Esophagus mucosa (tissue), 1 donor: ENCODE results near the gene FBXL5. TPM values are rescaled to one million over a fixed set of nuclear protein-coding genes. Genes with fewer than 3 reads are reported as not detected.

ENCODE experiments used
- ATAC-seq: fragments of 200-7000 bp; cut with Tn5 transposase; one replicate; pipeline ENCODE4 v1.9.1; 2020
- total RNA-seq: library from RNA; stranded (reverse); gene quantifications from one replicate; pipeline ENCODE4 v1.2.4, GENCODE V29; 2023
- donor health status: DM: yes; HTN: yes; CAD: no.

The FBXL5 gene
- total RNA-seq: 62.8 TPM

GRCh38 chr4:15655223-15656037 is at the start of gene FBXL5:
TSS of gene FBXL5 (minus strand) at chr4:15655357. CDS start at chr4:15655287, 70 bp downstream.
- ATAC-seq: peak; percentile 87

- ATAC-seq: no peak
These were observed 49.0 kb upstream of the FBXL5 start for GRCh38 chr4:15704129-15704528.

GRCh38 chr4:15703439-15703838 is 48.3 kb upstream of the FBXL5 start:
- ATAC-seq: peak; percentile 21

- peak; percentile 61 for ATAC-seq
These were observed 47.8 kb upstream of the FBXL5 start, which contains the start of gene BST1 for GRCh38 chr4:15702941-15703403. TSS of gene BST1 (plus strand) at chr4:15703065. CDS start at chr4:15703145, 80 bp downstream.

- ATAC-seq: no peak
These were observed 41.7 kb upstream of the FBXL5 start for GRCh38 chr4:15696866-15697265.

- no peak for ATAC-seq
These were observed 40.6 kb upstream of the FBXL5 start for GRCh38 chr4:15695729-15696128.

- ATAC-seq: peak; percentile 70
These were observed 40.1 kb upstream of the FBXL5 start for GRCh38 chr4:15695240-15695699.

GRCh38 chr4:15694431-15694830 is 39.3 kb upstream of the FBXL5 start:
- ATAC-seq: peak; percentile 90

GRCh38 chr4:15692602-15693001 is 37.4 kb upstream of the FBXL5 start:
- ATAC-seq: no peak

GRCh38 chr4:15691346-15692135 is 36.4 kb upstream of the FBXL5 start:
- ATAC-seq: no peak

GRCh38 chr4:15690020-15690809 is 35.1 kb upstream of the FBXL5 start:
- ATAC-seq: no peak

GRCh38 chr4:15689540-15689939 is 34.4 kb upstream of the FBXL5 start:
- ATAC-seq: no peak

GRCh38 chr4:15688051-15688450 is 32.9 kb upstream of the FBXL5 start:
- no peak for ATAC-seq

- no peak for ATAC-seq
These were observed 29.3 kb upstream of the FBXL5 start for GRCh38 chr4:15684498-15684897.

GRCh38 chr4:15683143-15683495 is 28.0 kb upstream of the FBXL5 start:
- ATAC-seq: no peak

GRCh38 chr4:15682242-15683142 is 27.3 kb upstream of the FBXL5 start:
- no peak for ATAC-seq

- peak; percentile 97 for ATAC-seq
These were observed 26.4 kb upstream of the FBXL5 start, which contains the start of gene FAM200B for GRCh38 chr4:15681372-15682241. TSS of gene FAM200B (plus strand) at chr4:15681827. CDS start at chr4:15686978, 5,151 bp downstream.

GRCh38 chr4:15681067-15681371 is 25.9 kb upstream of the FBXL5 start:
- no peak for ATAC-seq

- ATAC-seq: peak; percentile 62
These were observed 22.4 kb upstream of the FBXL5 start for GRCh38 chr4:15677507-15677988.

GRCh38 chr4:15676899-15677298 is 21.7 kb upstream of the FBXL5 start:
- ATAC-seq: no peak
